DND-41 (cell line): Measurements from ENCODE around the gene ALOX12.
A peak's percentile ranks its signal among the peaks of the same experiment; 100 is the strongest.

ENCODE experiments used
- ATAC-seq: fragments of 200-7000 bp; cut with Tn5 transposase; 3 replicates; pipeline ENCODE4 v1.9.1; 2021; ENCODE audit warnings: low read depth; ENCODE audit not compliant: insufficient read depth
- DNase-seq: peaks from one replicate; pipeline ENCODE4 v3.0.0-alpha.2; 2020
- H2AFZ ChIP-seq: 2 replicates; pipeline ENCODE4 v1.6.0; 2012; ENCODE audit warnings: low read depth, low read length
- H3K27ac ChIP-seq: 2 replicates; pipeline ENCODE4 v1.5.1; 2012; ENCODE audit warnings: low read length, inconsistent platforms
- H3K27me3 ChIP-seq: fragments of 200-600 bp; sonication (generic); 2 replicates; pipeline ENCODE4 v1.6.0; 2012; ENCODE audit warnings: low read length, mild to moderate bottlenecking, inconsistent platforms; ENCODE audit not compliant: insufficient read depth, poor library complexity
- H3K36me3 ChIP-seq: 2 replicates; pipeline ENCODE4 v1.5.1; 2012; ENCODE audit warnings: low read length, inconsistent platforms; ENCODE audit not compliant: insufficient read depth
- H3K4me1 ChIP-seq: 2 replicates; pipeline ENCODE4 v1.5.1; 2012; ENCODE audit warnings: mild to moderate bottlenecking, low read length; ENCODE audit not compliant: insufficient read depth
- H3K4me2 ChIP-seq: 2 replicates; pipeline ENCODE4 v1.6.0; 2012; ENCODE audit warnings: mild to moderate bottlenecking, moderate library complexity, low read length, inconsistent platforms; ENCODE audit not compliant: insufficient read depth
- H3K4me3 ChIP-seq, 2 experiments: fragments of 200-600 bp in 1 of 2; shearing (Covaris generic) in 1 of 2; 2 replicates each; pipeline ENCODE4 v1.5.1; 2012 to 2016; ENCODE audit warnings: inconsistent platforms in 2 of 2, low read length in 2 of 2, mild to moderate bottlenecking in 2 of 2, low read depth in 1 of 2, moderate library complexity in 1 of 2
- H3K79me2 ChIP-seq: 2 replicates; pipeline ENCODE4 v1.6.0; 2012; ENCODE audit warnings: low read length, inconsistent platforms; ENCODE audit not compliant: insufficient read depth
- H3K9ac ChIP-seq: 2 replicates; pipeline ENCODE4 v1.6.0; 2012; ENCODE audit warnings: low read depth, mild to moderate bottlenecking, inconsistent platforms, low read length, moderate library complexity
- H3K9me3 ChIP-seq: 2 replicates; pipeline ENCODE4 v1.5.1; 2012; ENCODE audit warnings: low read length, moderate library complexity, mild to moderate bottlenecking, inconsistent platforms; ENCODE audit not compliant: insufficient read depth, severe bottlenecking
- H4K20me1 ChIP-seq: 2 replicates; pipeline ENCODE4 v1.6.0; 2012; ENCODE audit warnings: low read length; ENCODE audit not compliant: insufficient read depth
- EZH2 ChIP-seq: IDR thresholded peaks from 3 replicates; pipeline ENCODE4 v1.6.1; 2012; ENCODE audit warnings: borderline replicate concordance, low read depth, mild to moderate bottlenecking, moderate library complexity, low read length, inconsistent platforms; ENCODE audit not compliant: severe bottlenecking
- TF ChIP-seq, protein P1 (sequence below): IDR thresholded peaks from 2 replicates; pipeline ENCODE4 v1.5.1; 2012; ENCODE audit warnings: borderline replicate concordance, low read length, moderate library complexity, mild to moderate bottlenecking; ENCODE audit not compliant: poor library complexity, severe bottlenecking; ENCODE audit errors: extremely low read depth

The ALOX12 gene

GRCh38 chr17:7034955-7035590, 39.2 kb downstream of the ALOX12 start:
- DNase-seq (peak; percentile 60), ATAC-seq (peak; percentile 49)
- H3K4me2 ChIP-seq = peak overlapping the region; percentile 87
- H3K79me2 ChIP-seq = peaks cover 16% of the 10 kb centered on the region
- H4K20me1 ChIP-seq = no peaks in the 10 kb centered on the region
- H3K9ac ChIP-seq = peak overlapping the region; percentile 84
- no peaks in the 10 kb centered on the region for H3K9me3 ChIP-seq
- H3K4me3 ChIP-seq = peak overlapping the region; percentile 66 to 81
- no peak for TF ChIP-seq EZH2
- TF ChIP-seq, protein P1, sequence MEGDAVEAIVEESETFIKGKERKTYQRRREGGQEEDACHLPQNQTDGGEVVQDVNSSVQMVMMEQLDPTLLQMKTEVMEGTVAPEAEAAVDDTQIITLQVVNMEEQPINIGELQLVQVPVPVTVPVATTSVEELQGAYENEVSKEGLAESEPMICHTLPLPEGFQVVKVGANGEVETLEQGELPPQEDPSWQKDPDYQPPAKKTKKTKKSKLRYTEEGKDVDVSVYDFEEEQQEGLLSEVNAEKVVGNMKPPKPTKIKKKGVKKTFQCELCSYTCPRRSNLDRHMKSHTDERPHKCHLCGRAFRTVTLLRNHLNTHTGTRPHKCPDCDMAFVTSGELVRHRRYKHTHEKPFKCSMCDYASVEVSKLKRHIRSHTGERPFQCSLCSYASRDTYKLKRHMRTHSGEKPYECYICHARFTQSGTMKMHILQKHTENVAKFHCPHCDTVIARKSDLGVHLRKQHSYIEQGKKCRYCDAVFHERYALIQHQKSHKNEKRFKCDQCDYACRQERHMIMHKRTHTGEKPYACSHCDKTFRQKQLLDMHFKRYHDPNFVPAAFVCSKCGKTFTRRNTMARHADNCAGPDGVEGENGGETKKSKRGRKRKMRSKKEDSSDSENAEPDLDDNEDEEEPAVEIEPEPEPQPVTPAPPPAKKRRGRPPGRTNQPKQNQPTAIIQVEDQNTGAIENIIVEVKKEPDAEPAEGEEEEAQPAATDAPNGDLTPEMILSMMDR = no peak
- peaks cover 26% of the 10 kb centered on the region for H3K4me1 ChIP-seq
- H2AFZ ChIP-seq = peak overlapping the region; percentile 85
- no peaks in the 10 kb centered on the region for H3K27me3 ChIP-seq
- no peaks in the 10 kb centered on the region; the same call in 1 of the 2 replicates for H3K36me3 ChIP-seq
- H3K27ac ChIP-seq = peak overlapping the region; percentile 93

DNA sequence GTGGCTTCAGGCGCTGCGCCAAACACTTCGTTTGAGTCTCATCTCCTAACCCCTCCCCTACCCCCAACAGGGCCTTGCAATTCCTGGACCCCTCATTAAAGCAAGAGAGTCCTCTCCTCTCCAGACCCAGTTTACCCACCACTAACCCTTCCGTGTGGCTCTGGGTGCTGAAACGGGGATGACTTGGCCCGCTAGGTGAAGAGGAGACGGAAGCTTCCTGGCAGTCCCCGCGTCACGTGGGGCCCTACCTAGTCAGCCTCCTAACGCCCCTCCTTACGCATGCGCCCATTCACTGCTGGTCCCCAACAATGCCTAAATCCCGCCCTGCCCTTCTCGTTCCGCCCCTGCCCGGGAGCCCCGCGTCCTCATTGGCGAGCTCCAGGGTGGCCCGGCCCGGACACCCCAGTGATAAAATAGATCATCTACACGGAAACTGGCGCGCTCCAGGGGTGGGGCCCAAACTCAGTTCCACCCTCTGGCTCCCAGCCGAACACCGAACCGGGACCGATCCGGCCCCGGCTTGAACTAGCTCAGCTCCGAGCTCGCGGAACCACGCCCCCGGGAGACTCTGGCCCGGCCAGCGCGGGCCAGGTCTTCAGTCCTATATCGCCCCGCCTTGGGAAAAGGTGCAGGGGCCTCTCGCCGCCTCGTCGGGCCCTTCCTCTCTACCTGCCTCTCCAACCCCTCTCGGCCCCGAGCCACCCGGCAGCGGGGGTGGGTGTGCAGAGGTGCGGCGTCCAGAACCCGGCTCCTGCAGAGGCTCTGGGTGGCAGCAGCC, 39.9 kb downstream of the ALOX12 start, which contains the start of gene SLC16A13:
SLC16A13 (plus strand) TSS at position 425 of the 778 bp plus-strand sequence. CDS start 368 bp downstream, outside the sequence.
- H3K36me3 ChIP-seq = no peaks in the 10 kb centered on the region; the same call in 1 of the 2 replicates
- H3K27ac ChIP-seq = peak within 1 kb of the TSS; percentile 93
- ATAC-seq = peak; percentile 94
- H3K27me3 ChIP-seq = no peaks in the 10 kb centered on the region
- DNase-seq = peak; percentile 98
- peak within 1 kb of the TSS; percentile 87 for H3K4me2 ChIP-seq
- peaks cover 16% of the 10 kb centered on the region for H3K79me2 ChIP-seq
- H4K20me1 ChIP-seq = no peaks in the 10 kb centered on the region
- peaks cover 23% of the 10 kb centered on the region for H3K4me1 ChIP-seq
- no peak for TF ChIP-seq EZH2
- TF ChIP-seq, protein P1 = no peak
- H3K9ac ChIP-seq = peak within 1 kb of the TSS; percentile 84
- peak within 1 kb of the TSS; percentile 66 to 81 for H3K4me3 ChIP-seq
- peak within 1 kb of the TSS; percentile 85 for H2AFZ ChIP-seq
- H3K9me3 ChIP-seq = no peaks in the 10 kb centered on the region

DNA sequence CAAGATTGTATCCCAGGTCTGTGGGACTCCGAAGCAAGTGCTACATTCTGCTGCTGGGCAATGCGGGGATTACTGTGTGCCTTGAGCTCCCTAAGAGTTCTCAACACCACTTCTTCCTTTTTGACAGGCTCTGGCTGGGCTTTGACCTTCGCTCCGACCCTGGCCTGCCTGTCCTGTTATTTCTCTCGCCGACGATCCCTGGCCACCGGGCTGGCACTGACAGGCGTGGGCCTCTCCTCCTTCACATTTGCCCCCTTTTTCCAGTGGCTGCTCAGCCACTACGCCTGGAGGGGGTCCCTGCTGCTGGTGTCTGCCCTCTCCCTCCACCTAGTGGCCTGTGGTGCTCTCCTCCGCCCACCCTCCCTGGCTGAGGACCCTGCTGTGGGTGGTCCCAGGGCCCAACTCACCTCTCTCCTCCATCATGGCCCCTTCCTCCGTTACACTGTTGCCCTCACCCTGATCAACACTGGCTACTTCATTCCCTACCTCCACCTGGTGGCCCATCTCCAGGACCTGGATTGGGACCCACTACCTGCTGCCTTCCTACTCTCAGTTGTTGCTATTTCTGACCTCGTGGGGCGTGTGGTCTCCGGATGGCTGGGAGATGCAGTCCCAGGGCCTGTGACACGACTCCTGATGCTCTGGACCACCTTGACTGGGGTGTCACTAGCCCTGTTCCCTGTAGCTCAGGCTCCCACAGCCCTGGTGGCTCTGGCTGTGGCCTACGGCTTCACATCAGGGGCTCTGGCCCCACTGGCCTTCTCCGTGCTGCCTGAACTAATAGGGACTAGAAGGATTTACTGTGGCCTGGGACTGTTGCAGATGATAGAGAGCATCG, 42.4 kb downstream of the ALOX12 start:
- peaks cover 23% of the 10 kb centered on the region for H3K4me1 ChIP-seq
- no peak overlapping the region for H2AFZ ChIP-seq
- H3K27me3 ChIP-seq = no peaks in the 10 kb centered on the region
- H3K9me3 ChIP-seq = no peaks in the 10 kb centered on the region
- H3K9ac ChIP-seq = no peak overlapping the region
- H3K27ac ChIP-seq = no peak overlapping the region
- H3K79me2 ChIP-seq = peaks cover 16% of the 10 kb centered on the region
- no peak for TF ChIP-seq EZH2
- TF ChIP-seq, protein P1 = peak; percentile 25
- no peak overlapping the region for H3K4me3 ChIP-seq
- H4K20me1 ChIP-seq = no peaks in the 10 kb centered on the region
- no peak overlapping the region for H3K4me2 ChIP-seq
- ATAC-seq = no peak
- DNase-seq = no peak
- H3K36me3 ChIP-seq = no peaks in the 10 kb centered on the region; the same call in 1 of the 2 replicates
